ENCODE results near the gene UGT1A1. TPM values are rescaled to one million over a fixed set of nuclear protein-coding genes. Genes with fewer than 3 reads are reported as not detected.

Gene UGT1A1
- total and polyA plus RNA-seq, 2 donors (not counting 1 experiment from before 2014, with no cell fraction given), result not detected

GRCh38 chr2:233766416-233766815 is 6.3 kb downstream of the UGT1A1 start:
- 88% methylated on average over 2 of the region's 4 CpGs for WGBS (ENCODE audit: insufficient coverage)
- H3K9me3 ChIP-seq (ENCODE audit: control extremely low read depth in 1 of 3, control insufficient read depth in 2 of 3, insufficient read depth in 1 of 3, low read length in 2 of 3), result no peaks in the 10 kb centered on the region

DNA sequence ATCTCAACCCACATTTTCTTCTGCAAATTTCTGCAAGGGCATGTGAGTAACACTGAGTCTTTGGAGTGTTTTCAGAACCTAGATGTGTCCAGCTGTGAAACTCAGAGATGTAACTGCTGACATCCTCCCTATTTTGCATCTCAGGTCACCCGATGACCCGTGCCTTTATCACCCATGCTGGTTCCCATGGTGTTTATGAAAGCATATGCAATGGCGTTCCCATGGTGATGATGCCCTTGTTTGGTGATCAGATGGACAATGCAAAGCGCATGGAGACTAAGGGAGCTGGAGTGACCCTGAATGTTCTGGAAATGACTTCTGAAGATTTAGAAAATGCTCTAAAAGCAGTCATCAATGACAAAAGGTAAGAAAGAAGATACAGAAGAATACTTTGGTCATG is 8.0 kb downstream of the UGT1A1 start:
- Mint-ChIP-seq H3K27ac (no peak overlapping the region), H3K27me3 (peaks cover 44% of the 10 kb centered on the region), H3K4me1 (no peaks in the 10 kb centered on the region), H3K4me3 (no peak overlapping the region), H3K9me3 (ENCODE audit: insufficient read depth) (peaks cover 2% of the 10 kb centered on the region)
- no peak overlapping the region for H3K27ac ChIP-seq (ENCODE audit: low read length in 2 of 2)
- CTCF ChIA-PET, result interaction anchor here (0.8 kb wide), 1 partner anchor 692 kb away, joined by 3 read pairs; no protein-coding TSS in a partner anchor
- no peak overlapping the region for H3K4me2 ChIP-seq (replicated peaks; ENCODE audit: low read depth, low read length, poor library complexity, severe bottlenecking)
- no peak overlapping the region for H3K4me3 ChIP-seq (ENCODE audit: control extremely low read depth in 1 of 5, extremely low read depth in 1 of 5, insufficient read depth in 1 of 5, low read depth in 2 of 5, low read length in 4 of 5)
- ATAC-seq (ENCODE audit: low read depth) (no peak), DNase-seq (no peak)
- peaks cover 0 to 4% (median 0%) of the 10 kb centered on the region in 4 experiments for H3K27me3 ChIP-seq (replicated peaks in 1 of 4; ENCODE audit: control extremely low read depth in 1 of 4, control insufficient read depth in 3 of 4, insufficient read depth in 4 of 4, low read length in 3 of 4)
- no peaks in the 10 kb centered on the region for H3K4me1 ChIP-seq (ENCODE audit: control insufficient read depth in 2 of 2, insufficient read depth in 2 of 2, low read length in 2 of 2)
- H3K79me2 ChIP-seq (ENCODE audit: control insufficient read depth, insufficient read depth, low read length), result no peaks in the 10 kb centered on the region
- intact Hi-C loops (cut with micrococcal nuclease), result no loop called here
- no peak overlapping the region for H3K9ac ChIP-seq (ENCODE audit: low read length)
- no peaks in the 10 kb centered on the region for H4K20me1 ChIP-seq (ENCODE audit: control insufficient read depth, insufficient read depth, low read length, poor library complexity, severe bottlenecking)
- no peaks in the 10 kb centered on the region for H3K9me3 ChIP-seq (ENCODE audit: control extremely low read depth in 1 of 3, control insufficient read depth in 2 of 3, insufficient read depth in 1 of 3, low read length in 2 of 3)
- POLR2A ChIA-PET, result no interaction called here
- WGBS (ENCODE audit: insufficient coverage), result 79% methylated on average over 4 of the region's 4 CpGs
- TF ChIP-seq CTCF (IDR thresholded peaks at IDR 0.05) (no peak), EZH2 (IDR thresholded peaks at IDR 0.05; ENCODE audit: borderline replicate concordance, insufficient read depth, low read depth, low read length, poor library complexity, severe bottlenecking) (no peak)
- H2AFZ ChIP-seq (ENCODE audit: insufficient read depth, low read depth, low read length, poor library complexity, severe bottlenecking), result no peak overlapping the region
- H3K36me3 ChIP-seq (replicated peaks in 1 of 2; ENCODE audit: control extremely low read depth in 1 of 2, control insufficient read depth in 1 of 2, extremely low read depth in 1 of 2, insufficient read depth in 2 of 2, low read length in 1 of 2), result no peaks in the 10 kb centered on the region

More at GRCh38 chr2:233766416-233766815, 6.3 kb downstream of the UGT1A1 start:
- intact Hi-C loops (cut with micrococcal nuclease), result no loop called here
- POLR2A ChIA-PET, result no interaction called here
- Mint-ChIP-seq H3K9me3 (ENCODE audit: insufficient read depth) (peaks cover 2% of the 10 kb centered on the region), H3K4me1 (no peaks in the 10 kb centered on the region), H3K4me3 (no peak overlapping the region), H3K27me3 (peaks cover 50% of the 10 kb centered on the region), H3K27ac (no peak overlapping the region)
- Histone ChIP-seq H3K4me3 (ENCODE audit: control extremely low read depth in 1 of 5, extremely low read depth in 1 of 5, insufficient read depth in 1 of 5, low read depth in 2 of 5, low read length in 4 of 5) (no peak overlapping the region), H3K27me3 (replicated peaks in 1 of 4; ENCODE audit: control extremely low read depth in 1 of 4, control insufficient read depth in 3 of 4, insufficient read depth in 4 of 4, low read length in 3 of 4) (peaks cover 0 to 4% (median 0%) of the 10 kb centered on the region in 4 experiments), H2AFZ (ENCODE audit: insufficient read depth, low read depth, low read length, poor library complexity, severe bottlenecking) (no peak overlapping the region), H3K36me3 (replicated peaks in 1 of 2; ENCODE audit: control extremely low read depth in 1 of 2, control insufficient read depth in 1 of 2, extremely low read depth in 1 of 2, insufficient read depth in 2 of 2, low read length in 1 of 2) (no peaks in the 10 kb centered on the region), H3K79me2 (ENCODE audit: control insufficient read depth, insufficient read depth, low read length) (no peaks in the 10 kb centered on the region), H3K9ac (ENCODE audit: low read length) (no peak overlapping the region), H3K4me2 (replicated peaks; ENCODE audit: low read depth, low read length, poor library complexity, severe bottlenecking) (no peak overlapping the region), H4K20me1 (ENCODE audit: control insufficient read depth, insufficient read depth, low read length, poor library complexity, severe bottlenecking) (no peaks in the 10 kb centered on the region), H3K4me1 (ENCODE audit: control insufficient read depth in 2 of 2, insufficient read depth in 2 of 2, low read length in 2 of 2) (no peaks in the 10 kb centered on the region), H3K27ac (ENCODE audit: low read length in 2 of 2) (no peak overlapping the region)
- DNase-seq (no peak), ATAC-seq (ENCODE audit: low read depth) (no peak)
- CTCF ChIA-PET, result no interaction called here
- TF ChIP-seq CTCF (IDR thresholded peaks at IDR 0.05) (no peak), EZH2 (IDR thresholded peaks at IDR 0.05; ENCODE audit: borderline replicate concordance, insufficient read depth, low read depth, low read length, poor library complexity, severe bottlenecking) (no peak)
